Activated gamma-delta T cell treated with Interleukin-2 at 50 U/mL for 16 hours (primary cell): ENCODE results near the gene SLC7A1.
A peak's percentile ranks its signal among the peaks of the same experiment; 100 is the strongest.
"Not testable (repeated sequence)": the region's sequence is repeated elsewhere in the genome, so short reads cannot be mapped to it uniquely, and the experiment has no call there.

Experiments used
- DNase-seq: peaks from one replicate; pipeline ENCODE4 v3.0.0-alpha.2; 2020

SLC7A1 gene

GRCh38 chr13:29595380-29596063, at the start of gene SLC7A1:
TSS of gene SLC7A1 (minus strand) at chr13:29595688. CDS start at chr13:29536188, 59,500 bp downstream.
- DNase-seq: peak; percentile 73

- DNase-seq: no peak
Observed at GRCh38 chr13:29640665-29641064, 45.2 kb upstream of the SLC7A1 start.

- DNase-seq: not testable (repeated sequence)
Observed at GRCh38 chr13:29636831-29637230, 41.3 kb upstream of the SLC7A1 start.

- DNase-seq: no peak
Observed at GRCh38 chr13:29624997-29625396, 29.5 kb upstream of the SLC7A1 start.

- no peak for DNase-seq
Observed at GRCh38 chr13:29621841-29622240, 26.4 kb upstream of the SLC7A1 start.

GRCh38 chr13:29621051-29621800, 25.7 kb upstream of the SLC7A1 start:
- no peak for DNase-seq

- DNase-seq: no peak
Observed at GRCh38 chr13:29619995-29620394, 24.5 kb upstream of the SLC7A1 start.

- no peak for DNase-seq
Observed at GRCh38 chr13:29613101-29613500, 17.6 kb upstream of the SLC7A1 start.

- DNase-seq: no peak
Observed at GRCh38 chr13:29607465-29607864, 12.0 kb upstream of the SLC7A1 start.

- DNase-seq: no peak
Observed at GRCh38 chr13:29605860-29606526, 10.5 kb upstream of the SLC7A1 start.

- DNase-seq: no peak
Observed at GRCh38 chr13:29598321-29598720, 2.8 kb upstream of the SLC7A1 start.

- no peak for DNase-seq
Observed at GRCh38 chr13:29597706-29598105, 2.2 kb upstream of the SLC7A1 start.

GRCh38 chr13:29597246-29597645, 1.8 kb upstream of the SLC7A1 start:
- DNase-seq: no peak

- no peak for DNase-seq
Observed at GRCh38 chr13:29596064-29596418, 553 bp upstream of the SLC7A1 start.

- DNase-seq: peak; percentile 48
Observed at GRCh38 chr13:29594710-29595379, 643 bp downstream of the SLC7A1 start.

- no peak for DNase-seq
Observed at GRCh38 chr13:29594303-29594709, 1.2 kb downstream of the SLC7A1 start.

- DNase-seq: no peak
Observed at GRCh38 chr13:29593605-29594297, 1.7 kb downstream of the SLC7A1 start.

GRCh38 chr13:29591310-29591709, 4.2 kb downstream of the SLC7A1 start:
- no peak for DNase-seq

- DNase-seq: no peak
Observed at GRCh38 chr13:29589967-29590366, 5.5 kb downstream of the SLC7A1 start.

GRCh38 chr13:29589234-29589633, 6.3 kb downstream of the SLC7A1 start:
- no peak for DNase-seq

GRCh38 chr13:29587645-29588044, 7.8 kb downstream of the SLC7A1 start:
- no peak for DNase-seq

- no peak for DNase-seq
Observed at GRCh38 chr13:29583073-29583785, 12.3 kb downstream of the SLC7A1 start.
